ENCODE data around the gene LMO1. TPM values are rescaled to one million over a fixed set of nuclear protein-coding genes. Genes with fewer than 3 reads are reported as not detected.

Gene LMO1
- total and polyA plus RNA-seq, 4 donors, result not detected

GRCh38 chr11:8277691-8278090 lies 14.0 kb upstream of the LMO1 start:
- DNase-seq (ENCODE audit: low spot score), result no peak
- TF ChIP-seq RAD21 (IDR thresholded peaks at IDR 0.05) (no peak), TAF1 (conservative IDR thresholded peaks at IDR 0.05) (no peak), FOXA1 (IDR thresholded peaks at IDR 0.05) (no peak), NR2F2 (IDR thresholded peaks at IDR 0.05) (no peak), GABPA (IDR thresholded peaks at IDR 0.05 in 1 of 2, conservative IDR thresholded peaks at IDR 0.05 in 1 of 2) (no peak), HNF4G (IDR thresholded peaks at IDR 0.05) (no peak), ATF3 (IDR thresholded peaks at IDR 0.05) (no peak), CTCF (IDR thresholded peaks at IDR 0.05; ENCODE audit: low read depth, low read length, missing input control) (no peak)
- peaks cover 0 to 8% (median 0%) of the 10 kb centered on the region in 4 donors for H3K9me3 ChIP-seq (ENCODE audit: control insufficient read depth in 4 of 4, low read length in 3 of 4)

GRCh38 chr11:8276528-8276927 lies 12.8 kb upstream of the LMO1 start:
- H3K9me3 ChIP-seq (ENCODE audit: control insufficient read depth in 4 of 4, low read length in 3 of 4), result peaks cover 0 to 7% (median 0%) of the 10 kb centered on the region in 4 donors
- H3K27ac ChIP-seq (ENCODE audit: low read depth in 1 of 2, low read length in 2 of 2), result no peak overlapping the region

More at GRCh38 chr11:8277691-8278090, 14.0 kb upstream of the LMO1 start:
- Histone ChIP-seq H3K36me3 (ENCODE audit: control insufficient read depth in 4 of 4, insufficient read depth in 3 of 4, low read depth in 1 of 4, low read length in 3 of 4) (no peaks in the 10 kb centered on the region), H3K4me1 (ENCODE audit: control insufficient read depth in 4 of 4, insufficient read depth in 4 of 4, low read length in 3 of 4) (no peaks in the 10 kb centered on the region), H3K27ac (ENCODE audit: low read depth in 1 of 2, low read length in 2 of 2) (no peak overlapping the region), H3K9ac (ENCODE audit: low read depth in 1 of 2, low read length in 2 of 2) (no peak overlapping the region), H3K4me3 (ENCODE audit: low read depth in 1 of 3, low read length in 3 of 3) (no peak overlapping the region), H3K27me3 (ENCODE audit: control insufficient read depth in 4 of 4, insufficient read depth in 4 of 4, low read length in 3 of 4) (peaks cover 0 to under 1% (median 0%) of the 10 kb centered on the region in 4 donors)
- WGBS, result 79% methylated on average over 7 of the region's 7 CpGs

More at GRCh38 chr11:8276528-8276927, 12.8 kb upstream of the LMO1 start:
- WGBS, result 83% methylated on average over 4 of the region's 4 CpGs
- no peak for DNase-seq (ENCODE audit: low spot score)
- H3K9ac ChIP-seq (ENCODE audit: low read depth in 1 of 2, low read length in 2 of 2), result no peak overlapping the region
- H3K27me3 ChIP-seq (ENCODE audit: control insufficient read depth in 4 of 4, insufficient read depth in 4 of 4, low read length in 3 of 4), result no peaks in the 10 kb centered on the region
- H3K36me3 ChIP-seq (ENCODE audit: control insufficient read depth in 4 of 4, insufficient read depth in 3 of 4, low read depth in 1 of 4, low read length in 3 of 4), result no peaks in the 10 kb centered on the region
- TF ChIP-seq TAF1 (conservative IDR thresholded peaks at IDR 0.05) (no peak), SP1 (IDR thresholded peaks at IDR 0.05) (no peak), FOXA1 (IDR thresholded peaks at IDR 0.05) (no peak), HNF4G (IDR thresholded peaks at IDR 0.05) (no peak), GABPA (IDR thresholded peaks at IDR 0.05 in 1 of 2, conservative IDR thresholded peaks at IDR 0.05 in 1 of 2) (no peak), RAD21 (IDR thresholded peaks at IDR 0.05) (no peak), FOXA2 (IDR thresholded peaks at IDR 0.05) (no peak), NR2F2 (IDR thresholded peaks at IDR 0.05) (no peak), HNF4A (conservative IDR thresholded peaks at IDR 0.05) (no peak), RXRA (IDR thresholded peaks at IDR 0.05) (no peak), JUND (IDR thresholded peaks at IDR 0.05) (no peak), ATF3 (IDR thresholded peaks at IDR 0.05) (no peak), ZBTB33 (IDR thresholded peaks at IDR 0.05) (no peak), EGR1 (IDR thresholded peaks at IDR 0.05; ENCODE audit: low read depth in 2 of 2) (no peak), CTCF (IDR thresholded peaks at IDR 0.05; ENCODE audit: low read depth, low read length, missing input control) (no peak), MAX (IDR thresholded peaks at IDR 0.05) (no peak)
- no peaks in the 10 kb centered on the region for H3K4me1 ChIP-seq (ENCODE audit: control insufficient read depth in 4 of 4, insufficient read depth in 4 of 4, low read length in 3 of 4)
- H3K4me3 ChIP-seq (ENCODE audit: low read depth in 1 of 3, low read length in 3 of 3), result no peak overlapping the region
